Nephron progenitor cell (in vitro differentiated cells): ENCODE measurements around the gene GNG4.

ENCODE experiments used
- DNase-seq: peaks from one replicate; pipeline ENCODE4 v3.0.0; 2021
- H3K27ac Mint-ChIP-seq: 2 replicates; pipeline ENCODE4 v1.8.0; 2021; ENCODE audit warnings: mild to moderate bottlenecking, moderate library complexity, mixed read lengths
- H3K27me3 Mint-ChIP-seq: 2 replicates; pipeline ENCODE4 v1.8.0; 2021; ENCODE audit warnings: mild to moderate bottlenecking, low read depth, mixed read lengths; ENCODE audit not compliant: poor library complexity
- H3K36me3 Mint-ChIP-seq: 2 replicates; pipeline ENCODE4 v1.8.0; 2021; ENCODE audit warnings: low read depth, mixed read lengths
- H3K4me1 Mint-ChIP-seq: 2 replicates; pipeline ENCODE4 v1.8.0; 2021; ENCODE audit warnings: mixed read lengths
- H3K4me3 Mint-ChIP-seq: 2 replicates; pipeline ENCODE4 v1.8.0; 2021; ENCODE audit warnings: mild to moderate bottlenecking, moderate library complexity, mixed read lengths
- H3K9me3 Mint-ChIP-seq: 2 replicates; pipeline ENCODE4 v1.8.0; 2021; ENCODE audit warnings: mild to moderate bottlenecking, moderate library complexity, mixed read lengths
- TF ChIP-seq, protein P1 (sequence below): fragments of 200-600 bp; sonication (generic); IDR thresholded peaks from 2 replicates; pipeline ENCODE4 v1.5.0; 2021; ENCODE audit warnings: antibody characterized with exemption

GNG4 gene

DNA sequence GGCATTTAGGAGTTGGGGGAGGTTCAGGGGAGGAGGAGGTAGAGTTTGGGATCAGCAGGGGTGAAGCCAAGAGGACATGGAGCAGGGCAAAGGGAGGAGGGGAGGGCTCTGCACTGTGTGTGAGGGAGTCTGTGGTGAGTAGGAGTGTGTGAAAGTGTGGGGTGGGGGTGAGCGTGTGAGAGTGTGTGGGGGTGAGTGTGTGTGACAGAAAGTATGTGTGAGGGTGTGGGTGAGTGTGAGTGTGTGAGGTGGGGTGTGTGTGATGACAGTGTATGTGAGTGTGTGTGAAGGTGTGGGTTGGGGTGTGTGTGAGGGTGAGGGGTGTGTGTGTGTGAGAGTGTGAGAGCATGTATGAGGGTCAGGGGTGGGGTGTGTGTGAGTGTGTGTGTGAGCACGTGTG lies 62.6 kb downstream of the GNG4 start:
- Mint-ChIP-seq H3K27ac (no peak overlapping the region), H3K9me3 (peaks cover 48% of the 10 kb centered on the region), H3K36me3 (peaks cover 50% of the 10 kb centered on the region), H3K4me1 (no peaks in the 10 kb centered on the region), H3K4me3 (no peak overlapping the region), H3K27me3 (peaks cover 2% of the 10 kb centered on the region)
- TF ChIP-seq, protein P1, sequence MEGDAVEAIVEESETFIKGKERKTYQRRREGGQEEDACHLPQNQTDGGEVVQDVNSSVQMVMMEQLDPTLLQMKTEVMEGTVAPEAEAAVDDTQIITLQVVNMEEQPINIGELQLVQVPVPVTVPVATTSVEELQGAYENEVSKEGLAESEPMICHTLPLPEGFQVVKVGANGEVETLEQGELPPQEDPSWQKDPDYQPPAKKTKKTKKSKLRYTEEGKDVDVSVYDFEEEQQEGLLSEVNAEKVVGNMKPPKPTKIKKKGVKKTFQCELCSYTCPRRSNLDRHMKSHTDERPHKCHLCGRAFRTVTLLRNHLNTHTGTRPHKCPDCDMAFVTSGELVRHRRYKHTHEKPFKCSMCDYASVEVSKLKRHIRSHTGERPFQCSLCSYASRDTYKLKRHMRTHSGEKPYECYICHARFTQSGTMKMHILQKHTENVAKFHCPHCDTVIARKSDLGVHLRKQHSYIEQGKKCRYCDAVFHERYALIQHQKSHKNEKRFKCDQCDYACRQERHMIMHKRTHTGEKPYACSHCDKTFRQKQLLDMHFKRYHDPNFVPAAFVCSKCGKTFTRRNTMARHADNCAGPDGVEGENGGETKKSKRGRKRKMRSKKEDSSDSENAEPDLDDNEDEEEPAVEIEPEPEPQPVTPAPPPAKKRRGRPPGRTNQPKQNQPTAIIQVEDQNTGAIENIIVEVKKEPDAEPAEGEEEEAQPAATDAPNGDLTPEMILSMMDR = no peak
- no peak for DNase-seq

DNA sequence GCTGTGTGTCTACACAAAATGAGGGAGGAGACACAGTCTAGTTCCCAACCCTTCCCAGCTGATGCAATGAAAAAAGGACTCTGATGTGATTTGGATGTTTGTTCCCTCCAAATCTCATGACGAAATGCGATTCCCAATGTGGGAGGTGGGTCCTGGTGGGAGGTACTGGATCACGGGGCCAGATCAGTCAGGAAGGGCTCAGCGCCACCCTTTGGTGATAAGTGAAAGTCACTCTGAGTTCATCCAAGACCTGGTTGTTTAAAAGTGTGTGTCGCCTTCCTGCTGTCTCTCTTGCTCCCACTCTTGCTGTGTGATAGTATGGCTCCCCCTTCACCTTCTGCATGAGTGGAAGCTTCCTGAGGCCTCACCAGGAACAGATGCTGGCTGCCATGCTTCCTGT lies 63.2 kb downstream of the GNG4 start:
- Mint-ChIP-seq H3K27me3 (peaks cover 2% of the 10 kb centered on the region), H3K4me1 (no peaks in the 10 kb centered on the region), H3K4me3 (no peak overlapping the region), H3K36me3 (peaks cover 52% of the 10 kb centered on the region), H3K27ac (peak overlapping the region; percentile 17), H3K9me3 (peaks cover 52% of the 10 kb centered on the region)
- DNase-seq = no peak
- TF ChIP-seq, protein P1 = no peak

DNA sequence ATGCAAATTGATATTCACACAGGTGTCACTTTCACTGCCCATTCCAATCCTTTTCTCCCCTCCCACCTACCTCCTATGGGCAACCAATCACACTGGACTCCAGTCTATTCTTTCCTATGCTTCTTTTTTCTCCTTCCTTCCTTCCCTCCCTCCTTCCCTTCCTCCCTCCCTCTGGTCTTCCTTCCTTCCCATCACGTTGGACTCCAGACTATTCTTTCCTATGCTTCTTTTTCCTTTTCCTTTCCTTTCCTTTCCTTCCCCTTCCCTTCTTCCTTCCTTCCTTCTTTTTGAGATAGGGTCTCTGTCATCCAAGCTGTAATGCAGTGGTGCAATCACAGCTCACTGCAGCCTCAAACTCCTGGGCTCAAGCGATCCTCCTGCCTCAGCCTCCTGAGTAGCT lies 64.6 kb downstream of the GNG4 start:
- Mint-ChIP-seq H3K27ac (no peak overlapping the region), H3K27me3 (peaks cover 2% of the 10 kb centered on the region), H3K9me3 (peaks cover 48% of the 10 kb centered on the region), H3K4me3 (no peak overlapping the region), H3K4me1 (no peaks in the 10 kb centered on the region), H3K36me3 (peaks cover 53% of the 10 kb centered on the region)
- no peak for DNase-seq
- TF ChIP-seq, protein P1 = no peak

- H3K27me3 Mint-ChIP-seq = peaks cover 2% of the 10 kb centered on the region
- no peak overlapping the region for H3K27ac Mint-ChIP-seq
- peaks cover 43% of the 10 kb centered on the region for H3K36me3 Mint-ChIP-seq
- DNase-seq = no peak
- H3K9me3 Mint-ChIP-seq = peaks cover 36% of the 10 kb centered on the region
- TF ChIP-seq, protein P1 = no peak
- no peak overlapping the region for H3K4me3 Mint-ChIP-seq
- H3K4me1 Mint-ChIP-seq = no peaks in the 10 kb centered on the region
Observed at GRCh38 chr1:235583511-235584001, 66.0 kb downstream of the GNG4 start.

- Mint-ChIP-seq H3K4me1 (no peaks in the 10 kb centered on the region), H3K27me3 (no peaks in the 10 kb centered on the region), H3K4me3 (no peak overlapping the region), H3K27ac (peak overlapping the region; percentile 62), H3K36me3 (peaks cover 37% of the 10 kb centered on the region), H3K9me3 (peaks cover 23% of the 10 kb centered on the region)
- DNase-seq = no peak
- TF ChIP-seq, protein P1 = no peak
Observed at GRCh38 chr1:235582130-235582529, 67.5 kb downstream of the GNG4 start.

DNA sequence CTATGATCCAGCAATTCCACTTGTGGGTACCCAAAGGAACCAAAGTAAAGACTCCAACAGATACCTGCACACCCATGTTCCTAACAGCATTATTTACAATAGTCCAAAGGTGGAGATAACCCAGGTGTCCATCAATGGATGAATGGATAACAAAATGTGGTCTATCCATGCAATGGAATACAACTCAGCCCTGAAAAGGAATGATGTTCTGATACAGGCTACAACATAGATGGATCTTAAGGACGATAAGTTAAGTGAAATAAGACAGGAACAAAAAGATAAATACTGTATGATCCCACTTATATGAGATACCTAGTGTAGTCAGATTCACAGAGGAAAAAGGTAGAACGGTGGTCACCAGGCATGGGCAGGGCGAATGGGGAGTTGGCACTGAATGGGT lies 69.7 kb downstream of the GNG4 start:
- TF ChIP-seq, protein P1 = no peak
- H3K4me1 Mint-ChIP-seq = no peaks in the 10 kb centered on the region
- DNase-seq = no peak
- peaks cover 27% of the 10 kb centered on the region for H3K36me3 Mint-ChIP-seq
- H3K27ac Mint-ChIP-seq = no peak overlapping the region
- no peaks in the 10 kb centered on the region for H3K27me3 Mint-ChIP-seq
- H3K4me3 Mint-ChIP-seq = no peak overlapping the region
- H3K9me3 Mint-ChIP-seq = peaks cover 11% of the 10 kb centered on the region
